Measurements from ENCODE around the gene NUP210L. TPM values are rescaled to one million over a fixed set of nuclear protein-coding genes. Genes with fewer than 3 reads are reported as not detected.

The NUP210L gene
- total and polyA plus RNA-seq, 2 of the 13 experiments (the other 11 are each of a cell fraction or from before 2014, with no cell fraction given), result not detected

DNA sequence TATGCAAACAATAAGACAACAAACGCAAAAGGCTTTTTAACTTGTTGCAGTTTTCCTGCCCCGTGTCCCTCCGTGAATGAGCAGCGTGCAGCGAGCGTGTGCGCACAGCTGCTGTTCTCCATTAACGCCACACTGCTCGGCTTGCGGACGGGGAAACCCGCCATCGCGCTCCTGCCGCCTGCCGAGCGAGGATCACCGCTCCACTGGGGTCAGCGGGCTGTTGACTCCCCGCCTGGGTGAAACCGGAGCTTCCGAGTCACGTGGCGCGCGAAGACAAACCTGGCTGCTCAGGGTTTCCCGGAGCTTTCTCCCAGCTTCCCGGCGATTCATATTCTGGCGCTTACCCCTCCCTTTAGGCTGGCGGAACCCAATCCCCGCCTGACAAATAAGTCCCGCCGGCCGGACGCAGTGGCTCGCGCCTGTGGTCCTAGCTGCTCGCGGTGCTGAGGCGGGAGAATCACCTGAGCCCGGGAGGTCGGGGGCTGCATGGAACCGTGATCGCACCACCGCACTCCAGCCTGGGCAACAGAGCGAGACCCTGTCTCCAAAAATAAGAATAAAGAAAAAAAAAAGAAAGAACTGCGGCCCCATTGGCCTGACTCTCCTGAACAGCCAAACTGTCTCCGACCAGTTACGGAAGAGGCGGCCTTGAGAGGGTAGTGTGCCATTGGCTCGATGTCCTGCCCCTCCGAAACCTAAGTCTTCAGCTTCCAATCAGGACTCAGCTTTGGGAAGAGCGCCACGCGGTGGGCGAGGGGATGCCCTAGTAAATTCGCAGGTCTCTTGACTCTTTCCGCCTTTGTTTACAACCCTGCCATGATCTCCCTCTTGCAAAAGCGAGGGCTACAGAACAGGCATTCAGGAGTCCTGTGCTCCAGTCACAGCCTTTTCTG lies 187.5 kb downstream of the NUP210L start, which contains the start of gene CREB3L4 (continued):
- TF ChIP-seq IRF1 (CRISPR knock-in tag; IDR thresholded peaks at IDR 0.05; ENCODE audit: low read depth), result 0 out of 2 replicates have a peak, but pooled peaks have one; percentile 37
- peak; percentile 85 for TF ChIP-seq ZBTB25 (CRISPR knock-in tag; IDR thresholded peaks at IDR 0.05)
- TF ChIP-seq ZKSCAN8 (CRISPR knock-in tag; IDR thresholded peaks at IDR 0.05; ENCODE audit: borderline replicate concordance), result 0 out of 2 replicates have a peak, but pooled peaks have one; percentile 27
- TF ChIP-seq NFKB2 (CRISPR knock-in tag; IDR thresholded peaks at IDR 0.05; ENCODE audit: borderline replicate concordance), result peak; percentile 96; the same call in 1 of the 2 replicates
- peak; percentile 12; the same call in 1 of the 2 replicates for TF ChIP-seq AKNA (CRISPR knock-in tag; IDR thresholded peaks at IDR 0.05; ENCODE audit: borderline replicate concordance)
- TF ChIP-seq ELF1 (CRISPR knock-in tag; IDR thresholded peaks at IDR 0.05), result peak; percentile 38; the same call in 1 of the 2 replicates
- no peak for TF ChIP-seq HNF4G (IDR thresholded peaks at IDR 0.05; ENCODE audit: borderline replicate concordance, low read depth, low read length)
- TF ChIP-seq HNF4G (CRISPR knock-in tag; IDR thresholded peaks at IDR 0.05; ENCODE audit: borderline replicate concordance, low read depth), result no peak
- peak; percentile 33; the same call in 1 of the 2 replicates for TF ChIP-seq MAZ (IDR thresholded peaks at IDR 0.05; ENCODE audit: borderline replicate concordance, low read depth, low read length)
- peak; percentile 88 for TF ChIP-seq MAZ (CRISPR knock-in tag; IDR thresholded peaks at IDR 0.05; ENCODE audit: low read depth)
- peak; percentile 62 for TF ChIP-seq SMYD3 (CRISPR knock-in tag; IDR thresholded peaks at IDR 0.05)
- TF ChIP-seq NCOA5 (CRISPR knock-in tag; IDR thresholded peaks at IDR 0.05), result no peak
- TF ChIP-seq ZNF704 (CRISPR knock-in tag; IDR thresholded peaks at IDR 0.05; ENCODE audit: borderline replicate concordance), result no peak
- TF ChIP-seq AKAP8 (CRISPR knock-in tag; IDR thresholded peaks at IDR 0.05), result peak; percentile 83
- TF ChIP-seq KAT8 (CRISPR knock-in tag; IDR thresholded peaks at IDR 0.05), result peak; percentile 24; the same call in 1 of the 2 replicates
- TF ChIP-seq, protein P1, sequence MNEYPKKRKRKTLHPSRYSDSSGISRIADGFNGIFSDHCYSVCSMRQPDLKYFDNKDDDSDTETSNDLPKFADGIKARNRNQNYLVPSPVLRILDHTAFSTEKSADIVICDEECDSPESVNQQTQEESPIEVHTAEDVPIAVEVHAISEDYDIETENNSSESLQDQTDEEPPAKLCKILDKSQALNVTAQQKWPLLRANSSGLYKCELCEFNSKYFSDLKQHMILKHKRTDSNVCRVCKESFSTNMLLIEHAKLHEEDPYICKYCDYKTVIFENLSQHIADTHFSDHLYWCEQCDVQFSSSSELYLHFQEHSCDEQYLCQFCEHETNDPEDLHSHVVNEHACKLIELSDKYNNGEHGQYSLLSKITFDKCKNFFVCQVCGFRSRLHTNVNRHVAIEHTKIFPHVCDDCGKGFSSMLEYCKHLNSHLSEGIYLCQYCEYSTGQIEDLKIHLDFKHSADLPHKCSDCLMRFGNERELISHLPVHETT (CRISPR knock-in tag; conservative IDR thresholded peaks at IDR 0.05), result peak; percentile 83
- TF ChIP-seq TEAD2 (CRISPR knock-in tag; IDR thresholded peaks at IDR 0.05), result 0 out of 2 replicates have a peak, but pooled peaks have one; percentile 61

All from HepG2 (cell line).